HCT116 (cell line): ENCODE results near the gene CFAP97. TPM values are rescaled to one million over a fixed set of nuclear protein-coding genes. Genes with fewer than 3 reads are reported as not detected.

Source experiments
- ATAC-seq: fragments of 200-7000 bp; cut with Tn5 transposase; 2 replicates; pipeline ENCODE4 v1.9.1; 2020; ENCODE audit warnings: mild to moderate bottlenecking, moderate library complexity
- BruUV-seq: library from RNA; stranded (reverse); fragments of 400-500 nt; replicated peaks from 2 replicates; lab custom pipeline; 2021; lab: Mats Ljungman, UMichigan
- CTCF ChIA-PET: fragments of 300-600 bp; sonication (Branson Sonifier 250); formaldehyde crosslinking; loops from one replicate; lab custom pipeline; 2021; ENCODE audit warnings: antibody characterized with exemption; lab: Charles Lee
- POLR2A ChIA-PET: fragments of 300-600, 350-600 bp; sonication (Branson Sonifier 250); formaldehyde crosslinking; loops from one replicate; lab custom pipeline; 2021; ENCODE audit warnings: antibody characterized with exemption; lab: Charles Lee
- RAD21 ChIA-PET, 2 experiments: fragments of 300-600 bp; sonication (Branson Sonifier 250); formaldehyde crosslinking; loops; one replicate each; lab custom pipeline; 2023; ENCODE audit warnings: low total read pairs in 2 of 2; ENCODE audit not compliant: uncharacterized antibody in 2 of 2, unreplicated experiment in 2 of 2, low non-redundant PET in 1 of 2; lab: Charles Lee
- DNase-seq: peaks from one replicate; pipeline ENCODE4 v3.0.0-alpha.2; 2010; ENCODE audit warnings: low read depth, low spot score
- H2AFZ ChIP-seq: fragments of 200-600 bp; shearing (Covaris generic), sonication (generic); 2 replicates; pipeline ENCODE4 v1.6.1; 2017; ENCODE audit warnings: low read depth, mixed run types, mixed read lengths, antibody characterized with exemption, low read length; ENCODE audit not compliant: poor library complexity, severe bottlenecking
- H3K27ac ChIP-seq: 2 replicates; pipeline ENCODE4 v1.5.1; 2012; ENCODE audit warnings: low read depth, low read length
- H3K27me3 ChIP-seq: fragments of 200-600 bp; sonication (generic); 2 replicates; pipeline ENCODE4 v1.6.1; 2016; ENCODE audit warnings: mixed run types, low read length, mixed read lengths; ENCODE audit not compliant: insufficient read depth
- H3K36me3 ChIP-seq, 2 experiments: fragments of 200-500 bp in 1 of 2; fragments of 200-600 bp in 1 of 2; sonication (Bioruptor generic) in 1 of 2; sonication (generic) in 1 of 2; 2 replicates each; pipeline versions ENCODE4 v1.5.1 to v1.6.1; 2014 to 2016; ENCODE audit warnings: low read length in 2 of 2, inconsistent platforms in 1 of 2, mixed read lengths in 1 of 2, mixed run types in 1 of 2; ENCODE audit not compliant: insufficient read depth in 2 of 2, control insufficient read depth in 1 of 2
- H3K4me1 ChIP-seq, 2 experiments: fragments of 200-600 bp in 1 of 2; sonication (generic) in 1 of 2; 2 replicates each; pipeline versions ENCODE4 v1.5.1 to v1.6.1; 2012 to 2017; ENCODE audit warnings: low read length in 2 of 2, inconsistent platforms in 1 of 2, mild to moderate bottlenecking in 1 of 2, mixed read lengths in 1 of 2, mixed run types in 1 of 2, moderate library complexity in 1 of 2; ENCODE audit not compliant: insufficient read depth in 2 of 2, control insufficient read depth in 1 of 2
- H3K4me2 ChIP-seq: fragments of 200-600 bp; sonication (generic); 2 replicates; pipeline ENCODE4 v1.6.1; 2017; ENCODE audit warnings: mixed run types, low read length, mixed read lengths
- H3K4me3 ChIP-seq, 2 experiments: fragments of 200-600 bp in 1 of 2; sonication (generic) in 1 of 2; replicated peaks in 1 of 2; 2 replicates each; pipeline ENCODE4 v1.5.1; 2011 to 2016; ENCODE audit warnings: low read length in 2 of 2, control low read depth in 1 of 2, low read depth in 1 of 2, mild to moderate bottlenecking in 1 of 2, mixed read lengths in 1 of 2, mixed run types in 1 of 2
- H3K79me2 ChIP-seq: fragments of 200-600 bp; sonication (generic); 2 replicates; pipeline ENCODE4 v1.6.1; 2017; ENCODE audit warnings: mild to moderate bottlenecking, mixed run types, low read length, moderate library complexity, mixed read lengths; ENCODE audit not compliant: insufficient read depth
- H3K9ac ChIP-seq: fragments of 200-600 bp; sonication (generic); 2 replicates; pipeline ENCODE4 v1.6.1; 2016; ENCODE audit warnings: low read length, mixed read lengths
- H3K9me2 ChIP-seq: fragments of 200-600 bp; sonication (generic), shearing (Covaris generic); 2 replicates; pipeline ENCODE4 v1.6.1; 2017; ENCODE audit warnings: mixed run types, mild to moderate bottlenecking, moderate library complexity; ENCODE audit not compliant: insufficient read depth
- H3K9me3 ChIP-seq, 2 experiments: fragments of 200-500 bp in 1 of 2; fragments of 200-600 bp in 1 of 2; sonication (Bioruptor generic) in 1 of 2; sonication (generic) in 1 of 2; 2 replicates each; pipeline ENCODE4 v1.6.1; 2014 to 2017; ENCODE audit warnings: low read length in 2 of 2, mixed read lengths in 2 of 2, inconsistent platforms in 1 of 2, low read depth in 1 of 2, mild to moderate bottlenecking in 1 of 2, mixed run types in 1 of 2, moderate library complexity in 1 of 2; ENCODE audit not compliant: control insufficient read depth in 1 of 2, insufficient read depth in 1 of 2
- H4K20me1 ChIP-seq: fragments of 200-600 bp; sonication (generic), shearing (Covaris generic); 2 replicates; pipeline ENCODE4 v1.6.1; 2017; ENCODE audit warnings: mixed run types, mild to moderate bottlenecking, moderate library complexity; ENCODE audit not compliant: insufficient read depth
- ATF3 ChIP-seq: IDR thresholded peaks from 2 replicates; pipeline ENCODE4 v1.6.1; 2012
- CBX3 ChIP-seq: IDR thresholded peaks from 2 replicates; pipeline ENCODE4 v1.6.1; 2012; ENCODE audit warnings: low read depth
- CTCF ChIP-seq, 3 experiments: fragments of 200-600 bp in 1 of 3; sonication (generic) in 1 of 3; IDR thresholded peaks in 2 of 3; conservative IDR thresholded peaks in 1 of 3; 2 replicates each; pipeline ENCODE4 v1.5.1; 2012 to 2017; ENCODE audit warnings: low read depth in 2 of 3, low read length in 2 of 3, antibody characterized with exemption in 1 of 3, borderline replicate concordance in 1 of 3, control low read depth in 1 of 3, mild to moderate bottlenecking in 1 of 3, mixed read lengths in 1 of 3, mixed run types in 1 of 3, moderate library complexity in 1 of 3; ENCODE audit not compliant: insufficient read depth in 1 of 3
- EGR1 ChIP-seq: IDR thresholded peaks from 2 replicates; pipeline ENCODE4 v1.6.1; 2012; ENCODE audit warnings: low read depth
- ELF1 ChIP-seq: IDR thresholded peaks from 2 replicates; pipeline ENCODE4 v1.6.1; 2012; ENCODE audit warnings: low read depth, borderline replicate concordance
- EZH2 ChIP-seq: fragments of 200-600 bp; sonication (generic); IDR thresholded peaks from 2 replicates; pipeline ENCODE4 v1.6.1; 2017; ENCODE audit warnings: antibody characterized with exemption, mixed run types
- FOSL1 ChIP-seq: IDR thresholded peaks from 2 replicates; pipeline ENCODE4 v1.6.1; 2012; ENCODE audit warnings: low read depth
- MAX ChIP-seq: IDR thresholded peaks from 2 replicates; pipeline ENCODE4 v1.6.1; 2012
- POLR2A ChIP-seq: IDR thresholded peaks from 2 replicates; pipeline ENCODE4 v1.7.0; 2011; ENCODE audit warnings: borderline replicate concordance; ENCODE audit not compliant: insufficient read depth, insufficient read length; ENCODE audit errors: extremely low read depth
- RAD21 ChIP-seq: IDR thresholded peaks from 2 replicates; pipeline ENCODE4 v1.6.1; 2012; ENCODE audit warnings: low read depth, mild to moderate bottlenecking
- SIN3A ChIP-seq: IDR thresholded peaks from 2 replicates; pipeline ENCODE4 v1.6.1; 2012; ENCODE audit warnings: low read depth
- SP1 ChIP-seq: IDR thresholded peaks from 2 replicates; pipeline ENCODE4 v1.6.1; 2012; ENCODE audit warnings: low read depth
- SRF ChIP-seq: IDR thresholded peaks from 2 replicates; pipeline ENCODE4 v1.6.1; 2012; ENCODE audit warnings: low read depth
- TCF7L2 ChIP-seq: IDR thresholded peaks from 2 replicates; pipeline ENCODE4 v1.7.0; 2011; ENCODE audit warnings: borderline replicate concordance, inconsistent platforms; ENCODE audit not compliant: insufficient read depth, insufficient read length; ENCODE audit errors: extremely low read depth
- YY1 ChIP-seq: IDR thresholded peaks from 2 replicates; pipeline ENCODE4 v1.6.1; 2011; ENCODE audit warnings: low read length, low read depth, moderate library complexity, mild to moderate bottlenecking; ENCODE audit not compliant: insufficient replicate concordance; ENCODE audit errors: extremely low read depth
- ZBTB33 ChIP-seq: IDR thresholded peaks from 2 replicates; pipeline ENCODE4 v1.6.1; 2011; ENCODE audit warnings: mild to moderate bottlenecking, low read length, moderate library complexity; ENCODE audit not compliant: insufficient replicate concordance; ENCODE audit errors: extremely low read depth
- ZFX ChIP-seq: fragments of 450-650 bp; IDR thresholded peaks from 2 replicates; pipeline ENCODE4 v1.6.1; 2017
- ZNF274 ChIP-seq: fragments of 200-500 bp; sonication (Bioruptor generic); IDR thresholded peaks from 2 replicates; pipeline ENCODE4 v1.6.1; 2014; ENCODE audit warnings: mild to moderate bottlenecking, low read depth, low read length, inconsistent platforms
- intact Hi-C: fragments of 100-400 bp; cut with micrococcal nuclease; formaldehyde crosslinking; loops from 2 replicates; pipeline ENCODE4 v1.10.0; 2022
- total RNA-seq: library from RNA; stranded (reverse); gene quantifications from one replicate; pipeline ENCODE4 v1.2.1, GENCODE V29; 2021; ENCODE audit not compliant: unreplicated experiment

CFAP97 gene
- total RNA-seq, 1 experiment from 2014 or later = 57.7 TPM

- H3K27ac ChIP-seq = peak overlapping the region; percentile 95
- peaks cover 54% of the 10 kb centered on the region for H3K79me2 ChIP-seq
- H3K9me2 ChIP-seq = no peaks in the 10 kb centered on the region
- H4K20me1 ChIP-seq = no peaks in the 10 kb centered on the region
- POLR2A ChIA-PET = no interaction called here
- ATAC-seq = peak; percentile 10
- peak overlapping the region; percentile 63 to 64 for H3K4me3 ChIP-seq
- peak overlapping the region; percentile 91 for H3K9ac ChIP-seq
- no peaks in the 10 kb centered on the region for H3K27me3 ChIP-seq
- peak overlapping the region; percentile 86 for H3K4me2 ChIP-seq
- H2AFZ ChIP-seq = no peak overlapping the region
- intact Hi-C loops = loop anchor here (5.0 kb wide), 1 partner anchor 194 kb away; the partner anchor contains the start of genes ANKRD37 and LRP2BP
- no peak for DNase-seq
- RAD21 ChIA-PET = no interaction called here
- TF ChIP-seq ATF3 (no peak), SP1 (no peak), SRF (no peak), POLR2A (no peak), EGR1 (no peak), ELF1 (no peak), RAD21 (no peak), SIN3A (no peak), CBX3 (no peak), ZNF274 (no peak), ZFX (no peak), TCF7L2 (no peak), CTCF (IDR thresholded peaks at IDR 0.05 in 2 of 3, conservative IDR thresholded peaks at IDR 0.05 in 1 of 3; ENCODE audit: borderline replicate concordance in 1 of 3, insufficient read depth in 1 of 3, low read depth in 2 of 3, low read length in 2 of 3) (no peak), ZBTB33 (no peak), MAX (no peak), FOSL1 (no peak), EZH2 (no peak), YY1 (no peak)
- H3K9me3 ChIP-seq = no peaks in the 10 kb centered on the region
- CTCF ChIA-PET = interaction anchor here (1.1 kb wide), 1 partner anchor 163 kb away, joined by 3 read pairs; no protein-coding TSS in a partner anchor
- 0 out of 4 replicates have a peak, but pooled peaks cover 0 to 3% of the 10 kb centered on the region in 2 experiments for H3K36me3 ChIP-seq
- H3K4me1 ChIP-seq = peaks cover 40 to 54% of the 10 kb centered on the region in 2 experiments
- BruUV-seq = TSS peak; percentile 73
These were observed 765 bp downstream of the CFAP97 start for GRCh38 chr4:185202984-185203485.
